IgD-negative memory B cell (primary cell): ENCODE measurements around the gene UNK. TPM values are rescaled to one million over a fixed set of nuclear protein-coding genes. Genes with fewer than 3 reads are reported as not detected.
A peak's percentile ranks its signal among the peaks of the same experiment; 100 is the strongest.
"Not testable (repeated sequence)": the region's sequence is repeated elsewhere in the genome, so short reads cannot be mapped to it uniquely, and the experiment has no call there.

Source experiments
- H3K27ac Mint-ChIP-seq, 3 donors: one replicate each; pipeline ENCODE4 v1.8.0; 2020 to 2022; ENCODE audit warnings: mild to moderate bottlenecking in 3 of 3, mixed read lengths in 3 of 3, moderate library complexity in 1 of 3
- H3K27me3 Mint-ChIP-seq: one replicate; pipeline ENCODE4 v1.8.0; 2021; ENCODE audit warnings: mixed read lengths
- H3K36me3 Mint-ChIP-seq: one replicate; pipeline ENCODE4 v1.8.0; 2020; ENCODE audit warnings: mild to moderate bottlenecking, mixed read lengths
- H3K4me1 Mint-ChIP-seq, 3 donors: one replicate each; pipeline ENCODE4 v1.8.0; 2020 to 2022; ENCODE audit warnings: mixed read lengths in 3 of 3, mild to moderate bottlenecking in 1 of 3
- H3K4me3 Mint-ChIP-seq, 4 donors: one replicate each; pipeline ENCODE4 v1.8.0; 2020 to 2022; ENCODE audit warnings: mild to moderate bottlenecking in 4 of 4, mixed read lengths in 4 of 4, moderate library complexity in 3 of 4
- H3K9me3 Mint-ChIP-seq, 3 donors: one replicate each; pipeline ENCODE4 v1.8.0; 2020 to 2021; ENCODE audit warnings: mixed read lengths in 3 of 3, mild to moderate bottlenecking in 1 of 3
- polyA plus RNA-seq: library from polyadenylated mRNA; unstranded; fragments of 300-500 nt; fragmentation: Illumina TruSeq; gene quantifications from one replicate; pipeline ENCODE4 v1.2.3, GENCODE V29; 2021

The UNK gene
- polyA plus RNA-seq, 1 donor from 2014 or later, result 28.6 TPM

- peak overlapping the region; percentile 39 to 93 (median 69) for H3K27ac Mint-ChIP-seq
- H3K36me3 Mint-ChIP-seq, result peaks cover 3% of the 10 kb centered on the region
- H3K27me3 Mint-ChIP-seq, result no peaks in the 10 kb centered on the region
- H3K4me3 Mint-ChIP-seq, result peak overlapping the region in 2 of 4 donors; percentile 17 to 87
- H3K9me3 Mint-ChIP-seq, result peaks cover 0 to under 1% (median 0%) of the 10 kb centered on the region in 3 donors
- peaks cover 21 to 24% (median 24%) of the 10 kb centered on the region in 3 donors for H3K4me1 Mint-ChIP-seq
Observed at GRCh38 chr17:75774471-75774990, 10.1 kb upstream of the UNK start.

- Mint-ChIP-seq H3K9me3 (peaks cover 0 to 4% (median 2%) of the 10 kb centered on the region in 3 donors), H3K4me3 (peak overlapping the region in 3 of 4 donors; percentile 12 to 87 (median 78)), H3K36me3 (peaks cover 5% of the 10 kb centered on the region), H3K27me3 (no peaks in the 10 kb centered on the region), H3K4me1 (peaks cover 26 to 30% (median 27%) of the 10 kb centered on the region in 3 donors), H3K27ac (peak overlapping the region; percentile 39 to 93 (median 58))
Observed at GRCh38 chr17:75774991-75775668, 9.5 kb upstream of the UNK start.

- H3K27ac Mint-ChIP-seq, result peak overlapping the region; percentile 1 to 89 (median 87)
- no peaks in the 10 kb centered on the region for H3K27me3 Mint-ChIP-seq
- H3K36me3 Mint-ChIP-seq, result peaks cover 5% of the 10 kb centered on the region
- H3K4me3 Mint-ChIP-seq, result peak overlapping the region; percentile 82 to 99 (median 91)
- H3K9me3 Mint-ChIP-seq, result peaks cover 0 to 4% (median 2%) of the 10 kb centered on the region in 3 donors
- peaks cover 26 to 33% (median 27%) of the 10 kb centered on the region in 3 donors for H3K4me1 Mint-ChIP-seq
Observed at GRCh38 chr17:75776386-75777295, 8.0 kb upstream of the UNK start.

- Mint-ChIP-seq H3K27ac (peak overlapping the region; percentile 23 to 89 (median 87)), H3K4me1 (peaks cover 26 to 33% (median 27%) of the 10 kb centered on the region in 3 donors), H3K27me3 (no peaks in the 10 kb centered on the region)
Observed at GRCh38 chr17:75777296-75777922, 7.2 kb upstream of the UNK start.

GRCh38 chr17:75778066-75778860 is 6.3 kb upstream of the UNK start:
- H3K27ac Mint-ChIP-seq, result peak overlapping the region; percentile 67 to 95 (median 89)
- peak overlapping the region; percentile 82 to 99 (median 98) for H3K4me3 Mint-ChIP-seq
- not testable (repeated sequence) for H3K9me3 Mint-ChIP-seq, H3K27me3 Mint-ChIP-seq, H3K36me3 Mint-ChIP-seq
- H3K4me1 Mint-ChIP-seq, result peaks cover 31 to 38% (median 32%) of the 10 kb centered on the region in 3 donors

More at GRCh38 chr17:75777296-75777922, 7.2 kb upstream of the UNK start:
- Mint-ChIP-seq H3K4me3 (peak overlapping the region; percentile 82 to 99 (median 91)), H3K9me3 (peaks cover 0 to 4% (median 2%) of the 10 kb centered on the region in 3 donors), H3K36me3 (peaks cover 5% of the 10 kb centered on the region)

GRCh38 chr17:75778861-75779249 is 5.8 kb upstream of the UNK start:
- H3K9me3 Mint-ChIP-seq, result peaks cover 0 to 4% (median 3%) of the 10 kb centered on the region in 3 donors
- peaks cover 7% of the 10 kb centered on the region for H3K36me3 Mint-ChIP-seq
- H3K27ac Mint-ChIP-seq, result peak overlapping the region; percentile 67 to 95 (median 89)
- H3K4me1 Mint-ChIP-seq, result peaks cover 33 to 44% (median 34%) of the 10 kb centered on the region in 3 donors
- peaks cover 1% of the 10 kb centered on the region for H3K27me3 Mint-ChIP-seq
- peak overlapping the region; percentile 82 to 99 (median 98) for H3K4me3 Mint-ChIP-seq

GRCh38 chr17:75779250-75779986 is 5.2 kb upstream of the UNK start:
- H3K4me1 Mint-ChIP-seq, result peaks cover 34 to 44% (median 35%) of the 10 kb centered on the region in 3 donors
- peaks cover 0 to 4% (median 3%) of the 10 kb centered on the region in 3 donors for H3K9me3 Mint-ChIP-seq
- H3K36me3 Mint-ChIP-seq, result peaks cover 7% of the 10 kb centered on the region
- peaks cover 1% of the 10 kb centered on the region for H3K27me3 Mint-ChIP-seq
- H3K27ac Mint-ChIP-seq, result peak overlapping the region; percentile 90 to 100 (median 100)
- peak overlapping the region; percentile 88 to 99 (median 98) for H3K4me3 Mint-ChIP-seq

- peaks cover 0 to 4% (median 3%) of the 10 kb centered on the region in 3 donors for H3K9me3 Mint-ChIP-seq
- peaks cover 1% of the 10 kb centered on the region for H3K27me3 Mint-ChIP-seq
- H3K4me3 Mint-ChIP-seq, result peak overlapping the region; percentile 88 to 99 (median 98)
- H3K4me1 Mint-ChIP-seq, result peaks cover 37 to 46% (median 40%) of the 10 kb centered on the region in 3 donors
- H3K27ac Mint-ChIP-seq, result peak overlapping the region; percentile 90 to 100 (median 100)
- H3K36me3 Mint-ChIP-seq, result peaks cover 7% of the 10 kb centered on the region
Observed at GRCh38 chr17:75779987-75780889, 4.4 kb upstream of the UNK start.

- Mint-ChIP-seq H3K27me3 (peaks cover 1% of the 10 kb centered on the region), H3K4me3 (peak overlapping the region; percentile 85 to 97 (median 92)), H3K36me3 (peaks cover 4% of the 10 kb centered on the region), H3K4me1 (peaks cover 34 to 38% (median 36%) of the 10 kb centered on the region in 3 donors), H3K9me3 (peaks cover 0 to 4% (median 3%) of the 10 kb centered on the region in 3 donors), H3K27ac (peak overlapping the region; percentile 98 to 99 (median 98))
Observed at GRCh38 chr17:75783069-75783783, 1.4 kb upstream of the UNK start.

GRCh38 chr17:75783803-75784472 is 668 bp upstream of the UNK start:
- Mint-ChIP-seq H3K4me3 (peak overlapping the region; percentile 85 to 97 (median 95)), H3K27me3 (peaks cover 1% of the 10 kb centered on the region), H3K27ac (peak overlapping the region; percentile 98 to 100 (median 99)), H3K36me3 (peaks cover 4% of the 10 kb centered on the region), H3K9me3 (peaks cover 0 to 4% (median 3%) of the 10 kb centered on the region in 3 donors), H3K4me1 (peaks cover 33 to 40% (median 36%) of the 10 kb centered on the region in 3 donors)
